ENCODE results near the gene KLHL41. TPM values are rescaled to one million over a fixed set of nuclear protein-coding genes. Genes with fewer than 3 reads are reported as not detected.

KLHL41 gene
- total RNA-seq, result under 1 TPM in 3 of 4 donors, not detected in 1; 0.65 to 0.85 (median 0.66) TPM

- no peak for TF ChIP-seq CTCF (IDR thresholded peaks at IDR 0.05; ENCODE audit: low read depth)
Observed at GRCh38 chr2:169509298-169509885, at the start of gene KLHL41. Gene KLHL41 (plus strand): TSS chr2:169509702. CDS start chr2:169509779, 77 bp downstream.

DNA sequence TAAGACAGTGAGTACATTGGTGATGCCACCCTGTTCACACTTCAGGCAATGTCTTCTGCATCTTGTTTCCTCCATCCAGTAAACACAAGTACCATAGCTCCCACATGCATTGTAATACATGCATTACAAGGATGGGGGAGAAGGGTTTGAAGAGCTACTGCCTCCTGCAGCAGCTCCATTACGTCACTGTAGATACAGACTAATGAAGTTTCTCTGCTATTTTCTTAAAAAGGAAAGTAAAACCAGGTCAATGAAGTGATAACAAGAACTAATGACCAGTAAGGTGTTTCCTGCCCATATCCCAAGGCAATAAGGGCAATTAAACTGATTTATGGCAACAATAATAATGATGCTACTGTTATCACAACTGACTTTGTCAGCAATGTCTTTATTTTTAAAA is 48.4 kb upstream of the KLHL41 start:
- TF ChIP-seq CTCF (IDR thresholded peaks at IDR 0.05; ENCODE audit: low read depth), result no peak

DNA sequence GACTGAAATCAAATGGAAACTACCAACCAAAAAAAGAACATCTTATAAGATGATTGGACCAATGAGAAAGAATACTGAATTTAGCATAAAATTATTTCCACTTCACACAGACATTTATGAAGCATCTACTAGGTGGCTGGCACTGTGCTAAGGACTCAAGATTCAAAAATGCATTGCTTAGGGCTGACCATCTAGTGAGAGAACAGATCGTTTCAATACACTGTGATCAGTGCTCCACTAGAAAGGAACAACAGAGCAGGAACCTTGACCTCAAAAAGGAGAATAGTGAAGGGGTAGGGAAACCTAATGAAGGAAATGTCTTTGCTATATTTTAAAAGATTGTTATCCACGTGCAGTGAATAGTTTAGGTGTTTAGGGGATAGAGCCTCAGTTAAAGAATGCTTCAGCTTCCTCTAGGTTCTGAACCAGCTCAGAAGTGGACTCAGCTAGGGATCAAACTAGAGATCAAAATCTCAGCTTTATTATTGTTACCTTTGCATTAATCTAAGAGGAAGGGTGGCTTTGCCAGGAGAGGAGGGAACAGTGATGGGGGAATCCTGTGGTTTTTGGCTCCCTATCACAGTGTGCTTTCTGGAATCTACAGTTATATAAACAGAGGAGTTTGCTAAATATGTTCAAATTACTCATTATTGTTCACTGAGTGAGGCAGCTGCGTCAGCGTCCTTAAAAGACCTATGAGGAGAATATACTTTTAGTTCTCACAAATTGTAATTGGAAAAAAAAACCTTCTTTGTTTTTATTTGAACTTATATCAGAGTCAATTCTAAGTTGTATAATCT is 46.4 kb upstream of the KLHL41 start:
- TF ChIP-seq CTCF (IDR thresholded peaks at IDR 0.05; ENCODE audit: low read depth), result no peak

DNA sequence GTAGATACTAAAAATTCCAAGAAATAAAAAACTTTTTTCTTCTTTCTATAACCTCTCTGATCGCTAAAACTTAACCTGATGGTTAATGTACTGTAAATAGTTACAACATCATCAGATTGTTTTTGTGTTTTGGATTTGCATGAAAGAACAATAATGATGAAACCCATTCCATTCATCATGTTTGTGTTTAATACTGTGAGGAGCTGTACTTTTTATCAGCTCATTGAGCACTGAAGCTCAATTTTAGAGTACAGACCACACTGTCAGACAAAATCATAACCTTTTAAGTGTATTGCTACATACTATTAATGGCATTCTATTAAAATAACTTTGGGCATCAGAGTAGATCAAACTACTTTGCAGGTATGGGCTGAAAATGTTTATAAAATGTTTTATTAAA is 45.0 kb upstream of the KLHL41 start:
- no peak for TF ChIP-seq CTCF (IDR thresholded peaks at IDR 0.05; ENCODE audit: low read depth)

GRCh38 chr2:169464882-169465281 is 44.6 kb upstream of the KLHL41 start:
- no peak for TF ChIP-seq CTCF (IDR thresholded peaks at IDR 0.05; ENCODE audit: low read depth)

GRCh38 chr2:169468841-169469240 is 40.7 kb upstream of the KLHL41 start:
- TF ChIP-seq CTCF (IDR thresholded peaks at IDR 0.05; ENCODE audit: low read depth), result no peak

DNA sequence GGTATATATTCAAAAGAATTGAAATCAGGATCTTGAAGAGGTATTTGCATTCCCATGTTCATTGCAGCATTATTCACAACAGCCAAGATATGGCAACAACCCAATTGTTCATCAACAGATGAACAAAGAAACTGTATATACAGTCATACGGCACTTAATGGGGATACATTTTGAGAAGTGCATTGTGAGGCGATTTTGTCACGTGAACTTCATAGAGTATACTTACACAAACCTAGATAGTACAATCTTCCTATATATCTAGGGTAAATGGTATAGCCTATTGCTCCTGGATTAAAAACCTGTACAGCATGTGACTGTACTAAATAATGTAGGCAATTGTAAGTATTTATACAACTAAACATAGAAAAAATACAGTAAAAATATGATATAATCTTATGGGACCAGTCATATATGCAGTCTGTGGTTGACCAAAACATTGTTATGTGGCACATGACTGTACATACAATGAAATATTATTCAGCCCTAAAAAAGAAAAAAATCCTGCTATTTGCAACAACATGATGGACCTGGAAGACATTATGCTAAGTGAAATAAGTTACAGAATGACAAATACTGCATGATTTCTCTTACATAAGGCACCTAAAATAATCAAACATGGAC is 39.4 kb upstream of the KLHL41 start:
- TF ChIP-seq CTCF (IDR thresholded peaks at IDR 0.05; ENCODE audit: low read depth), result no peak

Data from subcutaneous adipose tissue (tissue), 4 donors.